ENCODE data around the gene ZFYVE9.

The ZFYVE9 gene

DNA sequence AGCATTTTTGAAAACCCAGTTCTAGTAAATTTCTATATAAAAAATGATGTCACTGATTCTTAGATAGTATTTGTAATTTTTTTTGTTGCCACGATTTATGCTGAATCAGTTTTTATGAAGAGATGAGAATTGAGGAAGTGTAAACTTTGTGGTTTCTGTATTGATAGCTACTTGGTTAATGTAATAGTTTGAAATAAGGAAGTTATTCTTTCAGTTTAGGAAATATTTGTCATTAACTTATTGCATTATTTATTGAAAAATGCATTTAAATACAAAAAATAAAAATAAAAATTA lies 97.8 kb downstream of the ZFYVE9 start:
- in situ Hi-C loops (cut with MboI; ENCODE audit: low sequenced_read_pairs) = no loop called here

DNA sequence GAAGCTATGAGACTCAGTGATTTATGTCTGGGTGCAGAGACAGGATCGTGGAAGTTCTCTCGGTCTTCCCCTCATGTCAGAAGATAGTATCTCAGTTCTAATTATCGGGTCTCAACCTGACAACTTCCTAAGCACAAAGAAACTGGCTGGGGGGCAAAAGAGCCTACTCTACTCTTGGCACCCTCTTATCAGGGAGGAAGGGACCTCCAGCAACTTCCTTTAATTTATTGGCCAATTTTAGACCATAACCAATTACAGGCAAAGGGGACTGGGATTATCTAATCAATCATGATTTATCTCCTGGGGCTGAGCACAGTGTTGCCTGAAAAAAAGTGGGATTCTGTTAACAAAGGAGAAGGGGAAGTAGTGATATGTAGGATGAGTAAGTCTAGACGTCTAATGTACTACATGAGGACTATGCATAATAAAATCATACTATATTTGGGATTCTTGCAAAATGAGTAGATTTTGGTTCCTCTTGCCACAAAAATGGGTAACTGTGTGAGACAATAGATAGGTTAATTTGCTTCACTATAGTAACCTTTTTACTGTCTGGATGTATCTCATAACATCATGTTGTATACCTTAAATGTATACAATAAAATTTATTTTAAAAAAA lies 98.8 kb downstream of the ZFYVE9 start:
- in situ Hi-C loops (cut with MboI; ENCODE audit: low sequenced_read_pairs) = no loop called here

DNA sequence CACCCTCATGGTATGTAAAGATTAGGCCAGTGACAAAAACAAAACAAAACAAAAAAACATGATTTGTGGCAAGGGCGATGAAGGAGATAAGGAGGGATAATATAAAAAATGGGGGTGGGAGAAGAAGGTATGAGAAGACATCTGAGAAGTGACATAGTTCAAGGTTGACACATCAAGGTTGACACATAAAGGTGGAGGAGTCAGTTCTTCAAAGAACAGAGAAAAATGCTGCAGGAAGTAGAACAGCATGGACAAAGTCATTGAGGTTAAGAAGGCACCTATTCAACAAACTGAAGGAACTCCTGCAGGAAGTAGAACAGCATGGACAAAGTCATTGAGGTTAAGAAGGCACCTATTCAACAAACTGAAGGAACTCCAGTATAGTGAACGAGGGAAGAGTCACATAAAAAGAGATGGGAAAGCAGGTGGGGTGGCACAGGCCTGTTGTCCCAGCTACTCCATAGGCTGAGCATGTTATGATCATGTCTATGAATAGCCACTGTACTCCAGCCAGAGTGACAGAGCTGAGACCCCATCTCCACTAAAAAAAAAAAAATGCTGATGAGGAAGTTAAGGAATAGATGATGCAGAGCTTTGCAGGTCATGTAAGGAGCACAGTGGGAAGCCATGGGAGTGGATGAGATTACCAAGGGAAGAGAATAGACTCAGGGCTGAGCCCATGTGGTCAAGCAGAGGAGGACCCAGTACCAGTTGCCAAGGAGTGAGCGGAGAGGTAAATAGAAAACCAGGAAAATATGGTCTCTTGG lies 101.5 kb downstream of the ZFYVE9 start:
- in situ Hi-C loops (cut with MboI; ENCODE audit: low sequenced_read_pairs) = no loop called here

DNA sequence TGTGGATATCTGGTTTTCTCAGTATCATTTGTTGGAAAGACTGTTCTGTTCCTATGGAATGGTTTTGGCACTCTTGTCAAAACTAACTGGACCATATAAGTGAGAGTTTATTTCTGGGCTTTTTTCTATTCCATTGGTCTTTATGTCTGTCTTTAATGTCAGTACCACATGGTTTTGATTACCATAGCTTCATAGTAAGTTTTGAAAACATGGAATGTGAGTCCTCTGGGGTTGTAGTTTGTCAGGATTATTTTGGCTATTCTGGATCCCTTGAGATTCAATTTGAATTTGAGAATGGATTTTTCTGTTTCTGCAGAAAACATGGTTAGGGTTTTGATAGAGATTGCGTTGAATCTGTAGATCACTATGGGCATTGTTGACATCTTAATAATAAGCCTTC lies 107.9 kb downstream of the ZFYVE9 start:
- in situ Hi-C loops (cut with MboI; ENCODE audit: low sequenced_read_pairs) = no loop called here

DNA sequence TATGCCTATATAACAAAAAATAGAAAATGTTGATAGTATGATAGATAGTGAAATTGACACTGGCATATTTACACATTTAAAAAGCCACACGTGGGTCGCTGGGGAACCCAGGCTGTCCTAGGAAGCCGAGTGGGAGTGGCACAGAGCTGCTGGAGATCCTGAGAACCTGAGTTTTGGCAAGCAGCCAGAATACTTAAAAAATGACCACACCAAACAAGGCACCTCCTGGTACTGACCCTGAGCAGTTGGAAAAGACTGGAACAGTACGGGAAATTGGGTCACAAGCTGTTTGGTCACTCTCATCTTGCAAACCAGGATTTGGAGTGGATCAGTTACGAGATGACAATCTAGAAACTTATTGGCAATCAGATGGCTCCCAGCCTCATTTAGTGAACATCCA lies 111.5 kb downstream of the ZFYVE9 start:
- in situ Hi-C loops (cut with MboI; ENCODE audit: low sequenced_read_pairs) = no loop called here

DNA sequence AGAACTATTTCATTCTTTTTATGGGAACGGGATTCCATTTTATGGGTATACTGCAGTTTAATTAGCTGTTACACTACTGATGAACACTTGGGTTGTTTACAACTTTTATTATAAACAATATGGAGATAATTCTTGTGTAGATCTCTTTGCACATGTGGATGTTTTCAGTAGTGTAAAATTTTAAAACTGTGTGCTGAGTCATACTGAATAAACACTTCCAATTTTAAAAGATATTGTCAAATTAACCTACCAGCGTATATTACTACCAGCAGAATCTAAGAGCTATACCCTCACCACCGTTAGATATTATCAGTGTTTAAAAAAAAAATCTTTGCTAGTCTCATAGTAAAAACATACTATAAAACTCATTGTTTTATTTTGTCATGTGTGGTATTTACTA lies 118.0 kb downstream of the ZFYVE9 start:
- in situ Hi-C loops (cut with MboI; ENCODE audit: low sequenced_read_pairs) = no loop called here

DNA sequence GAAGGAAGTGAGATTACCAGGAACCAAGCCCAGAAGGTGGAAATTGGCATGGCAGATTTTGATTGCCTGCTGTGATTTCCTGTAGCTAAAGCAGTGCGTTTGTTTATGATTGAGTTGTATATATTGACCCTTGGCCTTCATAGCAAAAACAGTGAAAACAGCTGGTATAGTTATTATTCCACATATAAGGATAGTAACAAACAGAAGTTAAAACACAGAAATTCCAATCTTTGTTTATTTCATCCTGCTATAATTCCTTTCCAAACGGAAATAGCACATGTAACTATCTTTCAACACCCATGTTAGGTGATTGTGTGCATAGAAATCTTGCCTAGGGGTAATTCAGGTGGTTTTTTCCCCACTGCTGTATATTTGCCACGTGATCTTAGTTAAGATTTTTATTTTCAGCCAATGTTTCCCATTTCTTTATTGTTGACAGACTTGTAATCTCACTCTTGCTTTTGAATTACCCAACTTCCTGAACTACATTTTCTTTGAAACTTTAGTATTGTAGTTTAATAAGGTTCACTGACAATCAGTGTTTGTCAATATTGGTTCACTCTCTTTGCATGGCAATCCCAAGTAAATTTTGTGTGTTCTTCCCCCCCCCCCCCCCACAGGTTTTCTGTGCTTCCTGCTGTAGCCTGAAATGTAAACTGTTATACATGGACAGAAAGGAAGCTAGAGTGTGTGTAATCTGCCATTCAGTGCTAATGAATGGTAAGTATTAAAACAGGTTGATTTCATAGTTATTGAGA lies 121.4 kb downstream of the ZFYVE9 start:
- in situ Hi-C loops (cut with MboI; ENCODE audit: low sequenced_read_pairs) = no loop called here

DNA sequence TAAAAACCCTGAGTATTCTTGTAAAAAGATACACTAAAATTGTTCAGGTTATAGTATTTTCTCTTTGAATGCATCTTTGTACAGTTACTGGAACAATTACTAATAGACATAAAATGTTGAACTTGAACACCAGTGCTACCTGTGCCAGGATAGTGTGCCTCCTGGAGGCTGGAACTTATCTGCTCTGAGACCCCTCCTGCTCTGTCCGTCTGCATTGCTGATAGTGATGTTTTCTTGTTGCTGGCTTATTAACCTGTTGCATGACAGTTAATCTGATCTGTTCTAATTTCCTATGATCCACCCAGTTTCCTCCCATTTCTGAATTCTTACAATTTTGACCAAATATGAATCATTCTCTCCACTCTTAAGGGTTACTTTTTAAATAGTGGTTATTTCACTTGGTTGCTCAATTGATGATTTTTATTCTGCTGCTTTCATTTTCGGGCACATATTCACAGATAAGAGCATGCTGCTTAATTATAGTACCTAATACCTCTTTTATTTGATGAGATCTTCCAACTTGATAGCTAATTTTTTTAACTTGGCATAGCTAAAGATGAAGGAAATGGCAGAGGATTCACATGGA lies 122.7 kb downstream of the ZFYVE9 start:
- in situ Hi-C loops (cut with MboI; ENCODE audit: low sequenced_read_pairs) = no loop called here

DNA sequence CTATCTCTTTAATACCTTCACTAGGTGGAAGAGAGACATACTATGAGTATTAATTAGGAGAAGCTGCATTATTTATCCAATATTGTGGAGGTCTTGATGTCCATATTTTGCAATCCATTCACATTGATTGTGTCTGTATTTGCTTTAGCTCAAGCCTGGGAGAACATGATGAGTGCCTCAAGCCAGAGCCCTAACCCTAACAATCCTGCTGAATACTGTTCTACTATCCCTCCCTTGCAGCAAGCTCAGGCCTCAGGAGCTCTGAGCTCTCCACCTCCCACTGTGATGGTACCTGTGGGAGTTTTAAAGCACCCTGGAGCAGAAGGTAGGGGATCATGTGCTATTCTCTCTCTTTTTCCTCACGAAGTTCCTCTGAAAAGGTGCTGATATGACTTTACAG lies 124.6 kb downstream of the ZFYVE9 start:
- in situ Hi-C loops (cut with MboI; ENCODE audit: low sequenced_read_pairs) = no loop called here

DNA sequence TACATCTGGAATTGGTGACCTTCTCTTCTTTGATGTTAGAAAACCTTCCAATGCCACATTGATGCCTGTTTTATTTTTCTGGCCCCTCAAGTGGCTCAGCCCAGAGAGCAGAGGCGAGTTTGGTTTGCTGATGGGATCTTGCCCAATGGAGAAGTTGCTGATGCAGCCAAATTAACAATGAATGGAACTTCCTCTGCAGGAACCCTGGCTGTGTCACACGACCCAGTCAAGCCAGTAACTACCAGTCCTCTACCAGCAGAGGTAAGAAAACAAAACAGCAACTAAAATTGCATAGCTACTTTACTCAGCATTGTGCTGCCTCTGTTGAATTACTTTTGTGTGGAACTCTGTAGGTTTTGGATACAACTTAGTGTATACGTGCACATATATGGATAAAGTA lies 126.5 kb downstream of the ZFYVE9 start:
- in situ Hi-C loops (cut with MboI; ENCODE audit: low sequenced_read_pairs) = no loop called here

DNA sequence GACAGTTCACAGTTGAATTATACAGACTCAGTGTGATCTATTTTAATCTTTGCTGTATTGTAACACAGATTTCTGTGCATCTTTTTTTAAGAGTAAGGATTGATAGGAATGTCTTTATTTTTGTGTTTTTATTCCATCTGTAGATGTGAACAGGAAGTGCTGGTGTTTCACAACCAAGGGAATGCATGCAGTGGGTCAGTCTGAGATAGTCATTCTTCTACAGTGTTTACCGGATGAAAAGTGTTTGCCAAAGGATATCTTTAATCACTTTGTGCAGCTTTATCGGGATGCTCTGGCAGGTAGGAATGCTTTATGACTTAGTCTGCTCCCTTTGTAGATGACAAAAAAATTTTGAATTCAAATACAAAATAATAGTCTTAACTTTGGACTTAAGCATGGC lies 139.6 kb downstream of the ZFYVE9 start:
- in situ Hi-C loops (cut with MboI; ENCODE audit: low sequenced_read_pairs) = no loop called here

DNA sequence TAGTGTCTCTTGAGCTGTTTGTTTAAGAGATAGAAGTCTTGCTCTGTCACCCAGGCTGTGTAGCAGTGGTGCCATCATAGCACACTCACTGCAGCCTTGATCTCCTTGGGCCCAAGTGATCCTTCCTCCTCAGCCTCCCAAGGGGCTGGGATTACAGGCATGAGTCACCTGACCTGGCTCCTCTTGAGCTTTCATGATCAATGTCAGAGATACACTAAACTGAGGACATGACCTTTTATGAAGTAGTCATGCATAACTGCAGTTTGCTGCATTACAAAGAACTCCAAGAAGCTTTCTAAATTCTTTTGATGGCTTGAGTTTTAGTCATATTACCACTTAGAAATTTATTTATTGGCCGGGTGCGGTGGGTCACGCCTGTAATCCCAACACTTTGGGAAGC lies 146.4 kb downstream of the ZFYVE9 start:
- in situ Hi-C loops (cut with MboI; ENCODE audit: low sequenced_read_pairs) = no loop called here

DNA sequence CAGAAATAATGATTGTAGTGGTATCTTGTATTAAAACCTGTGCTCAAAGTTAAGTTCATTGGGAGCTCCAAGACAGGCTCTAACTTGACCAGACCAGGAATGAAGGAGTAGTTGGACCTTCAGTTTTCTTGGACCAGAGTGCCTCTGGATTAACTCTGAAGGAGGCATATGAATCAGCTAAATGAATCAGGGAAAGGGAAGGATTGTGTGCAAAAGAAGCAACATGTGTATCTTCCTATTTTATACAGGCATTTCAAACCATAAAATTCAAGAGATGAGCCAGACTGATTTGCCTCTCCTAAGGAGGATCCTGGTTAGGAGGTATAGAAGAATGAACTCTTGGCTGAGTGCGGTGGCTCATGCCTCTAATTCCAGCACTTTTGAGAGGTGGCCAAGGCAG lies 152.7 kb downstream of the ZFYVE9 start:
- in situ Hi-C loops (cut with MboI; ENCODE audit: low sequenced_read_pairs) = loop anchor here (10.0 kb wide), 1 partner anchor 170 kb away; no protein-coding TSS in a partner anchor

DNA sequence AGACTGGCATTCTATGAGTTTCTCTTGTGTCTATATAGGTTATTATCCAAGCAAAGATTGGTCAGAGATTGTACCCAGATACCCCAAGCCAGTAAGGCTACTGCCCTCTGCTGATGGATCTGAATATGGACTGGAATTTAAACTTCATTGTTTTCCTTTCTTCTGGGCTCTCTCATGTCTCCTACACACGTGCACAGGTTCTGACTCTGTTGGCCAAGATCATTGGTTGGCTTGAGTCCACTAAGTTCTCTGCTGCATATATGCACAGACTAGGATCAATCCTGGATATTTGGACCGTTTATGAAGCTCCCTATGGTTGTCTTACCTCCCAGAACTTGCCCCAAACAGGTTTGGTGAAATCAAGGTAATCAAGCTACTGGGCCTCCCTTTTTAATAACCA lies 154.5 kb downstream of the ZFYVE9 start:
- in situ Hi-C loops (cut with MboI; ENCODE audit: low sequenced_read_pairs) = loop anchor here (10.0 kb wide), 1 partner anchor 172 kb away; no protein-coding TSS in a partner anchor

DNA sequence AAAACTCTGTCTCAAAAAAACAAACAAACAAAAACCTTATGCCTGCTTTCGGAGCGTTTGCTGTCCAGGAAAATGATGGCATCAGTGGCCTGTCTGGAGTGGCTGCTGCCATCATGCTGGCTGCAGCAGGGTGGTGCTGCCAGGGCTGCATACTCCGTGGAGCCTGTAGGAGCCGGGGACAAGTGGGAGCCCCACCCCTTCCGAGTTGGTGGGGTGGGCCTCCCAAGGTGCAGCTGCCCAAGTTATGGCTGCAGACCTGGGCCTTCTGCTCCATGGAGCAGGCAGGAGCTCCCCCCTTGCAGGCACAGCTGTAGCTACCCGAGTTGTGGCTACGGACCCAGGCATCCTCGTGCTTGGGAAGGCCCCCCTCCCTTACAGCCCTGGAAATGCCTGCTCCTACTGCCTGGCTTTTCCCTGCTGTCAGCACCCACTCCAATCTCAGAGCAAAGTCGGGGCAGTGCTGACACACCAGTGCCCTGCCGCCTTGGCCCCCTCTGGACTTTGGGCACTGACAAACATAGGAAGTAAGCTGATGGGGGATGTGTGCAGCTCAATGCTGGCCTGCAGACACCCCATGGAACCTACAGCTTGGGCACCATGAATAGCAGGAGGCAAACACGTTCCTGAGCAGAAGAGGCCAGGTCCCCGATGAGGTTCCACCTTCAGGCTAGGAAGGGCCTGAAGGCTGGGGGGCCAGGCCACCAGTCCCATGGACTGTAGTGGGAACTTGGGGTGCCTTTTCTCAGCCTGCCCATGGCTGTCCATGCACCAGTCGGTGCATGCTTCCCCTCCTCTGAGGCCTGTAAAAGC lies 163.7 kb downstream of the ZFYVE9 start:
- in situ Hi-C loops (cut with MboI; ENCODE audit: low sequenced_read_pairs) = no loop called here

DNA sequence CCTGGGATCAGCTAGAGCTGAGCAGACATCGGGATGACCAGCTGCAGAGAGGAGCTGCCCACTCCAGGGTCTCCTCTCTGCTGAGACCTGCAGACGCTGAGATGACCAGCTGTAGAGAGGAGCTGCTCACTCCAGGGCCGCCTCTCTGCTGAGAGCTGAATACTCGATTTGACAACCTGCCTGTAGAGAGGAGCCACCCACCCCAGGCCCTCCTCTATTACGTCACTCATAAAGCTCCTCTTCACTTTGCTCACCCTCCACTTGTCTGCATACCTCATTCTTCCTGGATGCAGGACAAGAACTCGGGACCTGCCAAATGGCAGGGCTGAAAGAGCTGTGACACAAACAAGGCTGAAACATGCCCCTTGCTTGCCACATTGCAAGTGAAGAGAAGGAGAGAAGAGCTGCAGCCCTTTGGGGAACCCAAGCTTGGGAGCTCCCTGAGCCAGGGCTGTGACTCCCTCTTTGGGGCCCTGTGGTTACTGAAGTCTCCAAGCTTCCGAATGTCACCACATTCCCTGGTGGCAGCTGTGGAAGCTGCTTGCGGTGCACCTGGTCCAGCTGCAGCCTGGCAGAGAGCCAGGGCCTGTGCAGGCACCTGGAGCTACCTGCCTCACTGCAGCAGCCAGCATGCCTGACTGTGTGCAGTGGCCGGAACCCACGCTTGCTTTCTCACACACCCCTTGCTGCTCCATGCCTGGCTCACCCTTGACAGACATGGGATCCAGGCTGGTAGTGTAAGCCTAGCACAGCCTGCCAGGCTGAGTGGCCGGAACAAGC lies 164.5 kb downstream of the ZFYVE9 start:
- in situ Hi-C loops (cut with MboI; ENCODE audit: low sequenced_read_pairs) = no loop called here

DNA sequence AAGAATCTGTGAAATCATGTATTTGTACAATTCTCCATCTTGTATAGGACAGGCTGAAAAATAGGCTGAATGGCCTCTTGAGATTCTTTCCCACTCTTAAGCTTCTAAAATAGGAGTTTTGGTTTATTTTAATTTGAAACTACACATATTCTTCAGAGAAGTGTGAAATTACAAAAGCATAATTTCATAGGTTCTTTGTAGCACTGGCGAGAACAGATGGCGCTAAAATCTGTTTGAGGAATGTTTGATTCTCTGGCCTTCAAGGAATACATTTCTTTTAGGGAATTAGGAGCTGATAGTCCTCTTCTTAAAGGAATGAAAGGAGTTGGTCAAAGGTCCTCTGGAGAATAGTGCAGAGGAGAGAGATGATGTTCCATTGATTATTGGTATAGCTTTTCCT lies 179.2 kb downstream of the ZFYVE9 start:
- in situ Hi-C loops (cut with MboI; ENCODE audit: low sequenced_read_pairs) = no loop called here

DNA sequence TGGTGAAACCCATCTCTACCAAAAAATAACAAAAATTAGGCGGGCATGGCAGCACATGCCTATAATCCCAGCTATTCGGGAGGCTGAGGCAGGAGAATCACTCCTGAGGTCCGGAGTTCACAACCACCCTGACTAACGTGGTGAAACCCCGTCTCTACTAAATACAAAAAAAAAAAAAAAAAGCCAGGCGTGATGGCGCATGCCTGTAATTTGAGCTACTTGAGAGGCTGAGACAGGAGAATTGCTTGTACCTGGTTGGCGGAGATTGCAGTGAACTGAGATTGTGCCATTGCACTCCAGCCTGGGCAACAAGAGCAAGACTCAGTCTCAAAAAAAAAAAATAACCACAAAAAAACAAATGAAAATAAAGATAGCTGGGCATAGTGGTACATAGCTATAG lies 181.8 kb downstream of the ZFYVE9 start:
- in situ Hi-C loops (cut with MboI; ENCODE audit: low sequenced_read_pairs) = no loop called here

DNA sequence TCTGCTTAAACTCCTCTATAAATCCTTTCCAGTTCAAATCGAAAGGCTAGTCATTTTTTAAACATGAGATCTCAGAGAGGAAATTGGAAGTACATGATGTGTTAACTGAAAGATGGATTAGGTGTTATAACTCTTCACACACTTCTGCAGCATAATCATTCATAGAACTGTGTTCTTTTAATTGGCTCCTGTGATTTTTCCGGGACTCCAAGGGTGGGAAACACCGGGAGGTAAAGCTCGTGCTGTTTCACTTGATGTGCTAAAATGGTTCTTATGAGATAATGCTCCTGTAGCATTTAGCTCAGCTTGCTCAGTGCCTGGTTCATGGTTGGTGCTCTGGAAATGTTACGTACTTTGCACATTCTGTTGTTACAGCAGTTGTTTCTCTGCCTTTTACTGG lies 183.9 kb downstream of the ZFYVE9 start:
- in situ Hi-C loops (cut with MboI; ENCODE audit: low sequenced_read_pairs) = no loop called here

DNA sequence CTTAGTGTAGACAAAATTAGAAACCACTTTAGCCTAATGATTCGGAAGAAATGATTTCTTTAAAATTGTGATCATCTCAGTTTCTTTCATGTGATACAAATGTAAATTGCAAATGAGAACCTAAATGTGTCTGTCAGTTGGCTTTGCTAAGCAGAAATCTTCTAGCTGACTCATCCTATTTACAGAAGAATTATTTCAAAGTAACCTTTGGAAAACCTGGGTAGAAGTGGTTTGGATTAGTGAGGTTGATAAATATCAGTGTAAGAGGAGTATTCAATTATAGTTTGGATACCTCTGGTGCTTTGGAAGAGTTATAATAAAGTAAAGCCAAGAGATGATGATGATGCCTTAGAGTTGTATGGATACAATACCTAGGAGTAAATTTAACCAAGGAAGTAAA lies 186.7 kb downstream of the ZFYVE9 start:
- in situ Hi-C loops (cut with MboI; ENCODE audit: low sequenced_read_pairs) = no loop called here
